K562 (cell line): ENCODE measurements around the gene VARS1. TPM values are rescaled to one million over a fixed set of nuclear protein-coding genes. Genes with fewer than 3 reads are reported as not detected.
A peak's percentile ranks its signal among the peaks of the same experiment; 100 is the strongest.

Source experiments
- ARID4B ChIP-seq: sonication (generic); formaldehyde crosslinking; IDR thresholded peaks from 2 replicates; pipeline ENCODE4 v1.8.0; 2022; ENCODE audit warnings: mild to moderate bottlenecking, missing genetic modification reagents
- CBFB ChIP-seq: sonication (generic); formaldehyde crosslinking; IDR thresholded peaks from 2 replicates; pipeline ENCODE4 v1.4.0; 2020; ENCODE audit warnings: mild to moderate bottlenecking, missing genetic modification reagents
- CEBPG ChIP-seq, 3 experiments: fragments of 200-800 bp in 1 of 3; sonication (Bioruptor generic) in 1 of 3; sonication (generic) in 1 of 3; formaldehyde crosslinking in 1 of 3; IDR thresholded peaks in 2 of 3; conservative IDR thresholded peaks in 1 of 3; 2 replicates each; pipeline versions ENCODE4 v1.6.1 to v1.8.0; 2016 to 2022; ENCODE audit warnings: missing compliant biosample characterization in 2 of 3, missing genetic modification characterization in 2 of 3, mild to moderate bottlenecking in 1 of 3, missing genetic modification reagents in 1 of 3
- JUN ChIP-seq, 2 experiments: sonication (generic) in 1 of 2; formaldehyde crosslinking in 1 of 2; IDR thresholded peaks; 2 replicates each; pipeline versions ENCODE4 v1.6.1 to v1.8.0; 2012 to 2022; ENCODE audit warnings: borderline replicate concordance in 2 of 2, mild to moderate bottlenecking in 2 of 2, improper control_type of control experiment in 1 of 2, low read depth in 1 of 2, low read length in 1 of 2, missing genetic modification reagents in 1 of 2
- MED1 ChIP-seq: sonication (generic); formaldehyde crosslinking; IDR thresholded peaks from 2 replicates; pipeline ENCODE4 v1.8.1; 2023; ENCODE audit warnings: missing genetic modification reagents, borderline replicate concordance
- NCOA2 ChIP-seq, 2 experiments: fragments of 450-650 bp; IDR thresholded peaks; 2 replicates each; pipeline ENCODE4 v1.6.1; 2018; ENCODE audit warnings: mild to moderate bottlenecking in 2 of 2, moderate library complexity in 1 of 2; ENCODE audit not compliant: partially characterized antibody in 2 of 2
- NKRF ChIP-seq: fragments of 450-650 bp; IDR thresholded peaks from 2 replicates; pipeline ENCODE4 v1.6.1; 2016; ENCODE audit warnings: borderline replicate concordance
- PTTG1 ChIP-seq: fragments of 450-650 bp; IDR thresholded peaks from 2 replicates; pipeline ENCODE4 v1.6.1; 2016; ENCODE audit warnings: low read depth, mild to moderate bottlenecking, missing genetic modification characterization, missing compliant biosample characterization
- SIN3A ChIP-seq, 2 experiments: fragments of 150-350 bp in 1 of 2; IDR thresholded peaks; 2 replicates each; pipeline ENCODE4 v1.6.1; 2011 to 2016; ENCODE audit warnings: borderline replicate concordance in 2 of 2, low read depth in 2 of 2, low read length in 2 of 2, mild to moderate bottlenecking in 2 of 2, moderate library complexity in 2 of 2; ENCODE audit not compliant: control insufficient read depth in 1 of 2
- SMAD1 ChIP-seq: fragments of 150-350 bp; IDR thresholded peaks from 2 replicates; pipeline ENCODE4 v1.6.1; 2014; ENCODE audit warnings: low read length, low read depth; ENCODE audit not compliant: partially characterized antibody
- ZNF212 ChIP-seq: fragments of 450-650 bp; formaldehyde crosslinking; IDR thresholded peaks from 2 replicates; pipeline ENCODE4 v1.4.0; 2020; ENCODE audit warnings: mild to moderate bottlenecking
- polyA plus RNA-seq, 8 experiments: library from polyadenylated mRNA; depleted of rRNA in 4 of 8; stranded (reverse) in 5 of 8; unstranded in 3 of 8; fragments of >200 nt; fragmentation: Nextera tagmentation in 2 of 8; fragmentation: Illumina TruSeq in 1 of 8; extraction: Ambion mirVana in 2 of 8; extraction: Trizol in 1 of 8; gene quantifications; 2 replicates each; pipeline versions ENCODE4 v1.2.1 to v1.2.3, GENCODE V29; 2011 to 2014; ENCODE audit warnings: inconsistent platforms in 1 of 8, missing spikeins in 1 of 8
- total RNA-seq, 7 experiments: library from RNA; depleted of rRNA in 6 of 7; stranded (reverse); fragments of >200 nt in 6 of 7; fragmentation: Illumina TruSeq in 2 of 7; extraction: Trizol in 2 of 7; gene quantifications; 2 replicates each; pipeline versions ENCODE4 v1.2.1 to v1.2.3, GENCODE V29; 2011 to 2021; ENCODE audit warnings: low replicate concordance in 1 of 7

The VARS1 gene
- total and polyA plus RNA-seq, 9 of the 15 experiments (the other 6 are each of a cell fraction or from before 2014, with no cell fraction given): 2.9 to 488 (median 130) TPM

- TF ChIP-seq SIN3A (IDR thresholded peaks at IDR 0.05; ENCODE audit: borderline replicate concordance in 2 of 2, control insufficient read depth in 1 of 2, low read depth in 2 of 2, low read length in 2 of 2) (no peak), CBFB (CRISPR knock-in tag) (0 out of 2 replicates have a peak, but pooled peaks have one; percentile 46), SMAD1 (no peak), PTTG1 (tag) (no peak), MED1 (no peak), ARID4B (no peak), JUN (IDR thresholded peaks at IDR 0.05; ENCODE audit: borderline replicate concordance, low read depth, low read length) (no peak), JUN (CRISPR knock-in tag; IDR thresholded peaks at IDR 0.05; ENCODE audit: borderline replicate concordance) (0 out of 2 replicates have a peak, but pooled peaks have one; percentile 52), CEBPG (CRISPR knock-in tag; IDR thresholded peaks at IDR 0.05) (no peak), CEBPG (tag; conservative IDR thresholded peaks at IDR 0.05 in 1 of 2, IDR thresholded peaks at IDR 0.05 in 1 of 2) (no peak), NCOA2 (IDR thresholded peaks at IDR 0.05; ENCODE audit: partially characterized antibody in 2 of 2) (no peak), ZNF212 (CRISPR knock-in tag) (no peak), NKRF (no peak)
Observed at GRCh38 chr6:31752739-31753319, 42.7 kb downstream of the VARS1 start (continued).
